Endothelial cell of umbilical vein (primary cell): ENCODE data around the gene CDC42SE1. TPM values are rescaled to one million over a fixed set of nuclear protein-coding genes. Genes with fewer than 3 reads are reported as not detected.

Experiments used
- BruUV-seq: library from RNA; stranded (reverse); fragments of 400-500 nt; replicated peaks from 2 replicates; lab custom pipeline; 2021; lab: Mats Ljungman, UMichigan
- CTCF ChIA-PET: fragments of 300-600, 350-600 bp; sonication (Branson Sonifier 250); formaldehyde crosslinking; loops from one replicate; lab custom pipeline; 2021; ENCODE audit warnings: antibody characterized with exemption, inconsistent platforms; lab: Charles Lee
- POLR2A ChIA-PET: fragments of 300-600, 350-600 bp; sonication (Branson Sonifier 250); formaldehyde crosslinking; loops from one replicate; lab custom pipeline; 2021; ENCODE audit warnings: antibody characterized with exemption, inconsistent platforms; lab: Charles Lee
- DNase-seq: peaks from one replicate; pipeline ENCODE4 v3.0.0-alpha.2; 2011; ENCODE audit warnings: low read depth, low spot score
- FAIRE-seq: peaks from 2 replicates; lab custom pipeline; 2011; peaks lifted over from hg19 to GRCh38; lab: Jason Lieb, UNC
- H2AFZ ChIP-seq: 2 replicates; pipeline ENCODE4 v1.6.0; 2012; ENCODE audit warnings: low read depth, low read length, control low read depth, inconsistent platforms
- H3K27ac ChIP-seq: 2 replicates; pipeline ENCODE4 v1.5.1; 2011; ENCODE audit warnings: low read depth, mild to moderate bottlenecking, control low read depth, low read length, moderate library complexity; ENCODE audit not compliant: insufficient read depth
- H3K27me3 ChIP-seq, 2 experiments: 2 replicates each; pipeline versions ENCODE4 v1.6.0 to v1.6.1; 2011; ENCODE audit warnings: low read length in 2 of 2, mixed read lengths in 1 of 2; ENCODE audit not compliant: control insufficient read depth in 2 of 2, insufficient read depth in 2 of 2
- H3K36me3 ChIP-seq, 2 experiments: 2 replicates in 1 of 2; 3 replicates in 1 of 2; pipeline ENCODE4 v1.5.1; 2011; ENCODE audit warnings: low read length in 2 of 2, mild to moderate bottlenecking in 1 of 2, moderate library complexity in 1 of 2; ENCODE audit not compliant: control insufficient read depth in 2 of 2, insufficient read depth in 2 of 2; ENCODE audit errors: extremely low read depth in 1 of 2
- H3K4me1 ChIP-seq: 3 replicates; pipeline ENCODE4 v1.5.1; 2011; ENCODE audit warnings: mild to moderate bottlenecking, low read length; ENCODE audit not compliant: control insufficient read depth, insufficient read depth; ENCODE audit errors: extremely low read depth
- H3K4me2 ChIP-seq: 2 replicates; pipeline ENCODE4 v1.6.1; 2011; ENCODE audit warnings: low read length, control low read depth, mixed read lengths; ENCODE audit not compliant: insufficient read depth
- H3K4me3 ChIP-seq, 3 experiments: fragments of 200-600 bp in 1 of 3; sonication (generic), shearing (Covaris generic) in 1 of 3; replicated peaks in 1 of 3; 2 replicates each; pipeline ENCODE4 v1.5.1; 2011 to 2016; ENCODE audit warnings: control low read depth in 3 of 3, low read length in 3 of 3, mild to moderate bottlenecking in 2 of 3, inconsistent platforms in 1 of 3, low read depth in 1 of 3, moderate library complexity in 1 of 3; ENCODE audit not compliant: insufficient read depth in 1 of 3
- H3K79me2 ChIP-seq: 2 replicates; pipeline ENCODE4 v1.6.0; 2012; ENCODE audit warnings: low read length, inconsistent platforms; ENCODE audit not compliant: control insufficient read depth, insufficient read depth
- H3K9ac ChIP-seq: replicated peaks from 2 replicates; pipeline ENCODE3; 2011; ENCODE audit warnings: low read length, control low read depth; ENCODE audit not compliant: insufficient read depth; ENCODE audit errors: extremely low read depth
- H3K9me1 ChIP-seq: replicated peaks from 3 replicates; pipeline ENCODE4 v1.6.0; 2011; ENCODE audit warnings: mild to moderate bottlenecking, low read length; ENCODE audit not compliant: control insufficient read depth, insufficient read depth; ENCODE audit errors: extremely low read depth
- H3K9me3 ChIP-seq: replicated peaks from 2 replicates; pipeline ENCODE4 v1.5.1; 2012; ENCODE audit warnings: low read length, inconsistent platforms; ENCODE audit not compliant: control insufficient read depth, insufficient read depth
- H4K20me1 ChIP-seq: replicated peaks from 2 replicates; pipeline ENCODE3; 2011; ENCODE audit warnings: mild to moderate bottlenecking, low read length; ENCODE audit not compliant: control insufficient read depth, insufficient read depth; ENCODE audit errors: extremely low read depth
- GATA2 ChIP-seq: IDR thresholded peaks from 2 replicates; pipeline ENCODE4 v1.7.0; 2011; ENCODE audit warnings: low read depth, mild to moderate bottlenecking, moderate library complexity, mixed read lengths, low read length; ENCODE audit not compliant: insufficient read length, insufficient read depth
- MYC ChIP-seq: IDR thresholded peaks from one replicate; pipeline ENCODE4 v1.6.1; 2011; ENCODE audit warnings: mild to moderate bottlenecking, low read depth, low read length
- POLR2A ChIP-seq: IDR thresholded peaks from 2 replicates; pipeline ENCODE4 v1.6.1; 2012; ENCODE audit warnings: low read depth, mild to moderate bottlenecking, control low read depth, low read length
- dilution Hi-C: fragments of 300-500 bp; cut with MboI; formaldehyde crosslinking; loops from one replicate; pipeline ENCODE4 v1.15.0; 2019; ENCODE audit warnings: low sequenced_read_pairs; ENCODE audit not compliant: extremely low pct_ligation_motif_present
- intact Hi-C: fragments of 100-400 bp; cut with micrococcal nuclease; formaldehyde crosslinking; loops from one replicate; pipeline ENCODE4 v1.10.0; 2022
- polyA plus RNA-seq, 4 experiments: library from polyadenylated mRNA; depleted of rRNA in 3 of 4; stranded (reverse) in 3 of 4; unstranded in 1 of 4; fragments of >200 nt; gene quantifications; 2 replicates each; pipeline versions ENCODE4 v1.2.1 to v1.2.3, GENCODE V29; 2011 to 2012; ENCODE audit warnings: missing spikeins in 1 of 4
- total RNA-seq: library from RNA; stranded (reverse); gene quantifications from 2 replicates; pipeline ENCODE4 v1.2.3, GENCODE V29; 2021
- TF ChIP-seq, protein P1 (sequence below): IDR thresholded peaks from 2 replicates; pipeline ENCODE4 v1.6.1; 2011; ENCODE audit not compliant: insufficient read depth, insufficient read length
- TF ChIP-seq, protein P2 (sequence below), 2 donors: IDR thresholded peaks; 1 replicate in 1 of 2; 2 replicates in 1 of 2; pipeline ENCODE4 v1.5.1; 2011; ENCODE audit warnings: low read length in 2 of 2, mild to moderate bottlenecking in 2 of 2, moderate library complexity in 2 of 2, control low read depth in 1 of 2, inconsistent platforms in 1 of 2, low read depth in 1 of 2; ENCODE audit not compliant: insufficient read depth in 1 of 2; ENCODE audit errors: extremely low read depth in 1 of 2

CDC42SE1 gene
- total and polyA plus RNA-seq, 2 donors (not counting 3 experiments of a cell fraction or from before 2014, with no cell fraction given), result 59.6 to 85.9 TPM

DNA sequence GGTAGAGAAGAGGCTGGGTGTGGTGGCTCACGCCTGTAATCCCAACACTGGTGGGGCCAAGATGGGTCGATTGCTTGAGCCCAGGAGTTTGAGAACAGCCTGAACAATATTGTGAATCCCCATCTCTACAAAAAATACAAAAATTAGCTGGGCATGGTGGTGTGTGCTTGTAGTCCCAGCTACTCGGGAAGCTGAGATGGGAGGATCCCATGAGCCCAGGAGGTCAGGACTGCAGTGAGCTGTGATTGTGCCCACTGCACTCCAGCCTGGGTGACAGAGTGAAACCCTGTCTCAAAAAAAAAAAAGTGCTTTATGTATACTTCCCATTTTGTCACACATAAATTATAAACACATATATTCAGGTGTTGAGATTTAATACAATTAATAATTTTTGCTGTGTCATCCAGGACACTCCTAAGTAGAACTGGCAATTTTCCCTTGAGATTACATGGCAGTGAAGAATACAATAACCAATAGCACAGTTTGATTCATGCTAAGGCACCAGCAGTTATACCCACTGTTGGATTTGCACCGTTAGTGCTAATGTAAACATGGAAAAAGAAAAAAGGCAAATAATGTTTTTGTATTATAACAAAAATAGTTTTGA lies 26.6 kb upstream of the CDC42SE1 start:
- Histone ChIP-seq H3K4me1 (no peaks in the 10 kb centered on the region), H3K4me2 (no peak overlapping the region), H3K79me2 (no peaks in the 10 kb centered on the region), H4K20me1 (no peaks in the 10 kb centered on the region), H3K9me3 (no peaks in the 10 kb centered on the region), H3K9ac (no peak overlapping the region), H3K27ac (no peak overlapping the region), H3K9me1 (no peaks in the 10 kb centered on the region), H3K4me3 (no peak overlapping the region), H2AFZ (no peak overlapping the region), H3K36me3 (no peaks in the 10 kb centered on the region), H3K27me3 (no peaks in the 10 kb centered on the region)
- dilution Hi-C loops, result no loop called here
- intact Hi-C loops, result no loop called here
- POLR2A ChIA-PET, result no interaction called here
- DNase-seq, result no peak
- CTCF ChIA-PET, result interaction anchor here (0.5 to 8.5 kb wide), 5 partner anchors 10 to 70 kb away, joined by 3 to 66 read pairs (median 3); partner anchors contain the start of gene GABPB2
- TF ChIP-seq, protein P1, sequence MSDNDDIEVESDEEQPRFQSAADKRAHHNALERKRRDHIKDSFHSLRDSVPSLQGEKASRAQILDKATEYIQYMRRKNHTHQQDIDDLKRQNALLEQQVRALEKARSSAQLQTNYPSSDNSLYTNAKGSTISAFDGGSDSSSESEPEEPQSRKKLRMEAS, result no peak
- TF ChIP-seq GATA2, result no peak
- TF ChIP-seq MYC, result no peak
- TF ChIP-seq, protein P2, sequence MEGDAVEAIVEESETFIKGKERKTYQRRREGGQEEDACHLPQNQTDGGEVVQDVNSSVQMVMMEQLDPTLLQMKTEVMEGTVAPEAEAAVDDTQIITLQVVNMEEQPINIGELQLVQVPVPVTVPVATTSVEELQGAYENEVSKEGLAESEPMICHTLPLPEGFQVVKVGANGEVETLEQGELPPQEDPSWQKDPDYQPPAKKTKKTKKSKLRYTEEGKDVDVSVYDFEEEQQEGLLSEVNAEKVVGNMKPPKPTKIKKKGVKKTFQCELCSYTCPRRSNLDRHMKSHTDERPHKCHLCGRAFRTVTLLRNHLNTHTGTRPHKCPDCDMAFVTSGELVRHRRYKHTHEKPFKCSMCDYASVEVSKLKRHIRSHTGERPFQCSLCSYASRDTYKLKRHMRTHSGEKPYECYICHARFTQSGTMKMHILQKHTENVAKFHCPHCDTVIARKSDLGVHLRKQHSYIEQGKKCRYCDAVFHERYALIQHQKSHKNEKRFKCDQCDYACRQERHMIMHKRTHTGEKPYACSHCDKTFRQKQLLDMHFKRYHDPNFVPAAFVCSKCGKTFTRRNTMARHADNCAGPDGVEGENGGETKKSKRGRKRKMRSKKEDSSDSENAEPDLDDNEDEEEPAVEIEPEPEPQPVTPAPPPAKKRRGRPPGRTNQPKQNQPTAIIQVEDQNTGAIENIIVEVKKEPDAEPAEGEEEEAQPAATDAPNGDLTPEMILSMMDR (IDR thresholded peaks at IDR 0.05; ENCODE audit: extremely low read depth in 1 of 2, insufficient read depth in 1 of 2, low read depth in 1 of 2, low read length in 2 of 2), result no peak
- TF ChIP-seq POLR2A, result no peak
- BruUV-seq, result no TSS peak
- no peak for FAIRE-seq
